Measurements from ENCODE around the gene NFX1. TPM values are rescaled to one million over a fixed set of nuclear protein-coding genes. Genes with fewer than 3 reads are reported as not detected.

NFX1 gene
- total and polyA plus RNA-seq, 9 of the 15 experiments (the other 6 are each of a cell fraction or from before 2014, with no cell fraction given) = 8.8 to 38.9 (median 26.8) TPM

DNA sequence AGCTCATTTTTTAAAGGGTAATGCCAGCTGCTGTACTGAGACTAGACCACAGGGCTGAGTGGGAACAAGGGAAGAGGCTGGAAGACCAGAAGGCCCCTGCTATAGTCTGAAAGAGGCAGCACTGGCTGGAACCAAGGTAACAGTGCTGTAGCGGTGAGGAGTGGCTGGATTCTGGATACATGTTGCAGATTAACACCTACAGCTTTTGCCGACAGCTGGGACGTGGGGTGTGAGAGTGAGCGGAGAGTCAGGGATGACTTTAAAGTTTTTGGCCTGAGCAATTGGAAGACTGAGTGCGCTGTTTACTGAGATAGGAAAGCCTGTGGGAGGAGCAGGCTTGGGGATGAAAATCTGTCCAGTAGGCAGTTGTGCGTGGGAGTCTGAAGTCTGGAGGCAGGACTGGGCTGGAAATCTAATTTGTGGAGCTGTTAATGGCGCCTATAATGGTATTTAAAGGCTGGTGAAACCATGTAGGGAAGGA is 85.6 kb downstream of the NFX1 start (continued):
- TF ChIP-seq ZNF23 (CRISPR knock-in tag; IDR thresholded peaks at IDR 0.05) (no peak), HMGN3 (IDR thresholded peaks at IDR 0.05; ENCODE audit: borderline replicate concordance, extremely low read depth, insufficient read length, low read depth, low read length) (no peak), DNMT1 (IDR thresholded peaks at IDR 0.05) (no peak), SMARCB1 (IDR thresholded peaks at IDR 0.05; ENCODE audit: insufficient read length, low read depth) (no peak), LEF1 (IDR thresholded peaks at IDR 0.05) (no peak), RUNX1 (IDR thresholded peaks at IDR 0.05; ENCODE audit: low read depth) (no peak), CREM (IDR thresholded peaks at IDR 0.05; ENCODE audit: low read depth) (no peak), MAFK (IDR thresholded peaks at IDR 0.05; ENCODE audit: low read length) (peak; percentile 41; the same call in 1 of the 2 replicates), ZNF184 (CRISPR knock-in tag; IDR thresholded peaks at IDR 0.05) (no peak), ZNF12 (CRISPR knock-in tag; IDR thresholded peaks at IDR 0.05) (no peak), TRIM28 (IDR thresholded peaks at IDR 0.05) (no peak), MTA1 (IDR thresholded peaks at IDR 0.05; ENCODE audit: borderline replicate concordance) (peak; percentile 21; the same call in 1 of the 2 replicates), SAP30 (IDR thresholded peaks at IDR 0.05; ENCODE audit: borderline replicate concordance, insufficient read depth, low read depth, low read length, poor library complexity, severe bottlenecking) (no peak), HDAC8 (tag; IDR thresholded peaks at IDR 0.05) (no peak), SMAD3 (CRISPR knock-in tag; conservative IDR thresholded peaks at IDR 0.05) (no peak), KLF16 (IDR thresholded peaks at IDR 0.05) (peak; percentile 70)
- TF ChIP-seq, protein P1, sequence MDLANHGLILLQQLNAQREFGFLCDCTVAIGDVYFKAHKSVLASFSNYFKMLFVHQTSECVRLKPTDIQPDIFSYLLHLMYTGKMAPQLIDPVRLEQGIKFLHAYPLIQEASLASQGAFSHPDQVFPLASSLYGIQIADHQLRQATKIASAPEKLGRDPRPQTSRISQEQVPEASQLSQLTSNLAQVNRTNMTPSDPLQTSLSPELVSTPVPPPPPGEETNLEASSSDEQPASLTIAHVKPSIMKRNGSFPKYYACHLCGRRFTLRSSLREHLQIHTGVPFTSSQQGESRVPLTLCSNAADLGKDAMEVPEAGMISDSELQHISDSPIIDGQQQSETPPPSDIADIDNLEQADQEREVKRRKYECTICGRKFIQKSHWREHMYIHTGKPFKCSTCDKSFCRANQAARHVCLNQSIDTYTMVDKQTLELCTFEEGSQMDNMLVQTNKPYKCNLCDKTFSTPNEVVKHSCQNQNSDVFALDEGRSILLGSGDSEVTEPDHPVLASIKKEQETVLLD (IDR thresholded peaks at IDR 0.05) = no peak
- TF ChIP-seq, protein P2, sequence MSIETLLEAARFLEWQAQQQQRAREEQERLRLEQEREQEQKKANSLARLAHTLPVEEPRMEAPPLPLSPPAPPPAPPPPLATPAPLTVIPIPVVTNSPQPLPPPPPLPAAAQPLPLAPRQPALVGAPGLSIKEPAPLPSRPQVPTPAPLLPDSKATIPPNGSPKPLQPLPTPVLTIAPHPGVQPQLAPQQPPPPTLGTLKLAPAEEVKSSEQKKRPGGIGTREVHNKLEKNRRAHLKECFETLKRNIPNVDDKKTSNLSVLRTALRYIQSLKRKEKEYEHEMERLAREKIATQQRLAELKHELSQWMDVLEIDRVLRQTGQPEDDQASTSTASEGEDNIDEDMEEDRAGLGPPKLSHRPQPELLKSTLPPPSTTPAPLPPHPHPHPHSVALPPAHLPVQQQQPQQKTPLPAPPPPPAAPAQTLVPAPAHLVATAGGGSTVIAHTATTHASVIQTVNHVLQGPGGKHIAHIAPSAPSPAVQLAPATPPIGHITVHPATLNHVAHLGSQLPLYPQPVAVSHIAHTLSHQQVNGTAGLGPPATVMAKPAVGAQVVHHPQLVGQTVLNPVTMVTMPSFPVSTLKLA (conservative IDR thresholded peaks at IDR 0.05) = 0 out of 4 replicates have a peak, but pooled peaks of 1 of the 2 experiments have one; percentile 4
- TF ChIP-seq, protein P3, sequence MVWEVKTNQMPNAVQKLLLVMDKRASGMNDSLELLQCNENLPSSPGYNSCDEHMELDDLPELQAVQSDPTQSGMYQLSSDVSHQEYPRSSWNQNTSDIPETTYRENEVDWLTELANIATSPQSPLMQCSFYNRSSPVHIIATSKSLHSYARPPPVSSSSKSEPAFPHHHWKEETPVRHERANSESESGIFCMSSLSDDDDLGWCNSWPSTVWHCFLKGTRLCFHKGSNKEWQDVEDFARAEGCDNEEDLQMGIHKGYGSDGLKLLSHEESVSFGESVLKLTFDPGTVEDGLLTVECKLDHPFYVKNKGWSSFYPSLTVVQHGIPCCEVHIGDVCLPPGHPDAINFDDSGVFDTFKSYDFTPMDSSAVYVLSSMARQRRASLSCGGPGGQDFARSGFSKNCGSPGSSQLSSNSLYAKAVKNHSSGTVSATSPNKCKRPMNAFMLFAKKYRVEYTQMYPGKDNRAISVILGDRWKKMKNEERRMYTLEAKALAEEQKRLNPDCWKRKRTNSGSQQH (CRISPR knock-in tag; IDR thresholded peaks at IDR 0.05) = no peak
- TF ChIP-seq, protein P4, sequence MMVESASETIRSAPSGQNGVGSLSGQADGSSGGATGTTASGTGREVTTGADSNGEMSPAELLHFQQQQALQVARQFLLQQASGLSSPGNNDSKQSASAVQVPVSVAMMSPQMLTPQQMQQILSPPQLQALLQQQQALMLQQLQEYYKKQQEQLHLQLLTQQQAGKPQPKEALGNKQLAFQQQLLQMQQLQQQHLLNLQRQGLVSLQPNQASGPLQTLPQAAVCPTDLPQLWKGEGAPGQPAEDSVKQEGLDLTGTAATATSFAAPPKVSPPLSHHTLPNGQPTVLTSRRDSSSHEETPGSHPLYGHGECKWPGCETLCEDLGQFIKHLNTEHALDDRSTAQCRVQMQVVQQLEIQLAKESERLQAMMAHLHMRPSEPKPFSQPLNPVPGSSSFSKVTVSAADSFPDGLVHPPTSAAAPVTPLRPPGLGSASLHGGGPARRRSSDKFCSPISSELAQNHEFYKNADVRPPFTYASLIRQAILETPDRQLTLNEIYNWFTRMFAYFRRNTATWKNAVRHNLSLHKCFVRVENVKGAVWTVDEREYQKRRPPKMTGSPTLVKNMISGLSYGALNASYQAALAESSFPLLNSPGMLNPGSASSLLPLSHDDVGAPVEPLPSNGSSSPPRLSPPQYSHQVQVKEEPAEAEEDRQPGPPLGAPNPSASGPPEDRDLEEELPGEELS (CRISPR knock-in tag; IDR thresholded peaks at IDR 0.05; ENCODE audit: borderline replicate concordance) = no peak
- TF ChIP-seq, protein P5, sequence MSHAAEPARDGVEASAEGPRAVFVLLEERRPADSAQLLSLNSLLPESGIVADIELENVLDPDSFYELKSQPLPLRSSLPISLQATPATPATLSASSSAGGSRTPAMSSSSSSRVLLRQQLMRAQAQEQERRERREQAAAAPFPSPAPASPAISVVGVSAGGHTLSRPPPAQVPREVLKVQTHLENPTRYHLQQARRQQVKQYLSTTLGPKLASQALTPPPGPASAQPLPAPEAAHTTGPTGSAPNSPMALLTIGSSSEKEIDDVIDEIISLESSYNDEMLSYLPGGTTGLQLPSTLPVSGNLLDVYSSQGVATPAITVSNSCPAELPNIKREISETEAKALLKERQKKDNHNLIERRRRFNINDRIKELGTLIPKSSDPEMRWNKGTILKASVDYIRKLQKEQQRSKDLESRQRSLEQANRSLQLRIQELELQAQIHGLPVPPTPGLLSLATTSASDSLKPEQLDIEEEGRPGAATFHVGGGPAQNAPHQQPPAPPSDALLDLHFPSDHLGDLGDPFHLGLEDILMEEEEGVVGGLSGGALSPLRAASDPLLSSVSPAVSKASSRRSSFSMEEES (CRISPR knock-in tag; IDR thresholded peaks at IDR 0.05) = no peak

Measured in K562 (cell line).